Measurements from ENCODE around the gene CORO2A. TPM values are rescaled to one million over a fixed set of nuclear protein-coding genes. Genes with fewer than 3 reads are reported as not detected.
A peak's percentile ranks its signal among the peaks of the same experiment; 100 is the strongest.

CORO2A gene
- total and polyA plus RNA-seq, 2 of the 4 experiments (the other 2 are of a cell fraction), result 1.9 to 2.2 TPM

DNA sequence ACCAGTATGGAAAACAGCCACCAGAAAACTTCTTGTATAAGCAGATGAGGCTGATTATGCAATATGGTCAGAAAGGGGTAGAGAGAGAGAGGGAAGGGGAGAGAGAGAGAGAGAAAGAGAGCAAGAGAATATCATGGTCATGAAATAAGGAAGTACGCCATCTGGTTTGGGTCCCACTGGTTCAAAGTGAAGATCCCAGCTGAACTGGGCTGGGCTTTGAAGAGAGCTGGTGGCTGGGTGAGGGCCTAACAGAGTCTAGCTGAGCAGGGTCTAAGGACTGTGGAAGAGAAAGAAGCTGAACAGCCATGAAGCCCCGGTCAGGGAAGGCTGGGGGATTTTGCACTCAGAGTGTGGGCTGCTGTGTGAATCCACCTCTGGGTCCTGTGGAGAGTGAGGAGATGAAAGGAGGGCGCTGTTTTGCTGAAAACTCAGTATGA lies 88.0 kb downstream of the CORO2A start:
- no peaks in the 10 kb centered on the region for H3K79me1 ChIP-seq (ENCODE audit: low read depth in 1 of 2, low read length in 2 of 2)
- intact Hi-C loops (cut with micrococcal nuclease), result no loop called here
- H3K4me3 ChIP-seq (ENCODE audit: insufficient read depth, low read depth, low read length), result no peak overlapping the region
- WGBS, 2 experiments (ENCODE audit: extremely low coverage in 2 of 2, insufficient read length in 1 of 2), result 100% methylated on average over 1 of the region's 3 CpGs; no CpG with 5 or more reads in 1 of the 2 experiments
- H4K20me1 ChIP-seq (ENCODE audit: insufficient read depth, low read length), result no peaks in the 10 kb centered on the region
- no peak overlapping the region for H3K56ac ChIP-seq (ENCODE audit: extremely low read depth, insufficient read depth, low read length)
- H3K18ac ChIP-seq (ENCODE audit: low read depth, low read length), result no peak overlapping the region
- dilution Hi-C loops (cut with HindIII; ENCODE audit: low sequenced_read_pairs, unreplicated experiment), result no loop called here
- H3K9me1 ChIP-seq (ENCODE audit: insufficient read depth, low read length), result no peaks in the 10 kb centered on the region
- in situ Hi-C loops (cut with MboI; ENCODE audit: low sequenced_read_pairs), result no loop called here
- H2AK9ac ChIP-seq (replicated peaks; ENCODE audit: low read depth, low read length, poor library complexity), result no peak overlapping the region
- ATAC-seq (ENCODE audit: low read depth), result no peak
- no TSS peak for BruUV-seq (replicated peaks)
- H3K9me3 ChIP-seq (ENCODE audit: control insufficient read depth, insufficient read depth, low read length), result 0 out of 2 replicates have a peak, but pooled peaks cover 2% of the 10 kb centered on the region
- peak overlapping the region; percentile 41 for H2AFZ ChIP-seq (replicated peaks; ENCODE audit: low read length, poor library complexity)
- H4K8ac ChIP-seq (ENCODE audit: low read depth in 2 of 2, low read length in 2 of 2), result no peak overlapping the region
- H3K23ac ChIP-seq (ENCODE audit: low read depth, low read length), result no peak overlapping the region
- no peak overlapping the region for H2BK120ac ChIP-seq (ENCODE audit: low read depth, low read length)
- no peak overlapping the region for H3K27ac ChIP-seq (ENCODE audit: insufficient read depth, low read length)
- ChIA-PET CTCF (no interaction called here), POLR2A (ENCODE audit: unreplicated experiment) (no interaction called here)
- no peak overlapping the region for H3K4me2 ChIP-seq (ENCODE audit: low read depth, low read length)
- H3K4ac ChIP-seq (ENCODE audit: low read depth, low read length), result no peak overlapping the region
- H2AK5ac ChIP-seq (ENCODE audit: low read depth, low read length), result no peak overlapping the region
- H4K5ac ChIP-seq (ENCODE audit: low read depth, low read length), result no peak overlapping the region
- no peak overlapping the region for H4K91ac ChIP-seq (ENCODE audit: insufficient read depth, low read depth, low read length)
- no peak overlapping the region for H2BK5ac ChIP-seq (ENCODE audit: low read depth, low read length, poor library complexity, severe bottlenecking)
- DNase-seq, result no peak
- no peaks in the 10 kb centered on the region for H3K4me1 ChIP-seq (ENCODE audit: control insufficient read depth, insufficient read depth, low read length)
- H3K14ac ChIP-seq (replicated peaks; ENCODE audit: low read depth, low read length), result no peak overlapping the region
- no peak overlapping the region for H2BK15ac ChIP-seq (ENCODE audit: low read depth, low read length)
- TF ChIP-seq BHLHE40 (IDR thresholded peaks at IDR 0.05; ENCODE audit: low read depth, low read length) (no peak), MAZ (IDR thresholded peaks at IDR 0.05; ENCODE audit: borderline replicate concordance, low read depth, low read length) (no peak), RFX5 (IDR thresholded peaks at IDR 0.05; ENCODE audit: low read depth, low read length) (no peak), RCOR1 (IDR thresholded peaks at IDR 0.05; ENCODE audit: insufficient replicate concordance, low read length) (no peak), POLR2A (IDR thresholded peaks at IDR 0.05; ENCODE audit: low read depth, low read length) (no peak), MAFK (IDR thresholded peaks at IDR 0.05; ENCODE audit: low read depth, low read length) (no peak), MXI1 (IDR thresholded peaks at IDR 0.05; ENCODE audit: borderline replicate concordance, low read depth, low read length) (no peak), FOS (IDR thresholded peaks at IDR 0.05; ENCODE audit: low read depth, low read length) (no peak), RAD21 (IDR thresholded peaks at IDR 0.05; ENCODE audit: low read length) (no peak), CEBPB (IDR thresholded peaks at IDR 0.05; ENCODE audit: low read depth, low read length) (no peak), NFE2L2 (IDR thresholded peaks at IDR 0.05; ENCODE audit: low read depth, low read length) (no peak), SMC3 (IDR thresholded peaks at IDR 0.05; ENCODE audit: low read depth, low read length) (no peak), CHD1 (IDR thresholded peaks at IDR 0.05; ENCODE audit: low read depth, low read length) (no peak)
- TF ChIP-seq, protein P1, sequence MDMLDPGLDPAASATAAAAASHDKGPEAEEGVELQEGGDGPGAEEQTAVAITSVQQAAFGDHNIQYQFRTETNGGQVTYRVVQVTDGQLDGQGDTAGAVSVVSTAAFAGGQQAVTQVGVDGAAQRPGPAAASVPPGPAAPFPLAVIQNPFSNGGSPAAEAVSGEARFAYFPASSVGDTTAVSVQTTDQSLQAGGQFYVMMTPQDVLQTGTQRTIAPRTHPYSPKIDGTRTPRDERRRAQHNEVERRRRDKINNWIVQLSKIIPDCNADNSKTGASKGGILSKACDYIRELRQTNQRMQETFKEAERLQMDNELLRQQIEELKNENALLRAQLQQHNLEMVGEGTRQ (IDR thresholded peaks at IDR 0.05; ENCODE audit: low read depth, low read length), result no peak
- TF ChIP-seq, protein P2, sequence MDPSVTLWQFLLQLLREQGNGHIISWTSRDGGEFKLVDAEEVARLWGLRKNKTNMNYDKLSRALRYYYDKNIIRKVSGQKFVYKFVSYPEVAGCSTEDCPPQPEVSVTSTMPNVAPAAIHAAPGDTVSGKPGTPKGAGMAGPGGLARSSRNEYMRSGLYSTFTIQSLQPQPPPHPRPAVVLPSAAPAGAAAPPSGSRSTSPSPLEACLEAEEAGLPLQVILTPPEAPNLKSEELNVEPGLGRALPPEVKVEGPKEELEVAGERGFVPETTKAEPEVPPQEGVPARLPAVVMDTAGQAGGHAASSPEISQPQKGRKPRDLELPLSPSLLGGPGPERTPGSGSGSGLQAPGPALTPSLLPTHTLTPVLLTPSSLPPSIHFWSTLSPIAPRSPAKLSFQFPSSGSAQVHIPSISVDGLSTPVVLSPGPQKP (IDR thresholded peaks at IDR 0.05; ENCODE audit: borderline replicate concordance, low read depth, low read length), result no peak
- TF ChIP-seq, protein P3, sequence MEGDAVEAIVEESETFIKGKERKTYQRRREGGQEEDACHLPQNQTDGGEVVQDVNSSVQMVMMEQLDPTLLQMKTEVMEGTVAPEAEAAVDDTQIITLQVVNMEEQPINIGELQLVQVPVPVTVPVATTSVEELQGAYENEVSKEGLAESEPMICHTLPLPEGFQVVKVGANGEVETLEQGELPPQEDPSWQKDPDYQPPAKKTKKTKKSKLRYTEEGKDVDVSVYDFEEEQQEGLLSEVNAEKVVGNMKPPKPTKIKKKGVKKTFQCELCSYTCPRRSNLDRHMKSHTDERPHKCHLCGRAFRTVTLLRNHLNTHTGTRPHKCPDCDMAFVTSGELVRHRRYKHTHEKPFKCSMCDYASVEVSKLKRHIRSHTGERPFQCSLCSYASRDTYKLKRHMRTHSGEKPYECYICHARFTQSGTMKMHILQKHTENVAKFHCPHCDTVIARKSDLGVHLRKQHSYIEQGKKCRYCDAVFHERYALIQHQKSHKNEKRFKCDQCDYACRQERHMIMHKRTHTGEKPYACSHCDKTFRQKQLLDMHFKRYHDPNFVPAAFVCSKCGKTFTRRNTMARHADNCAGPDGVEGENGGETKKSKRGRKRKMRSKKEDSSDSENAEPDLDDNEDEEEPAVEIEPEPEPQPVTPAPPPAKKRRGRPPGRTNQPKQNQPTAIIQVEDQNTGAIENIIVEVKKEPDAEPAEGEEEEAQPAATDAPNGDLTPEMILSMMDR (conservative IDR thresholded peaks at IDR 0.05; ENCODE audit: low read depth, low read length), result no peak
- H3K27me3 ChIP-seq (ENCODE audit: control insufficient read depth, insufficient read depth, low read length), result no peaks in the 10 kb centered on the region
- no peak overlapping the region for H3K9ac ChIP-seq (ENCODE audit: low read depth, low read length)
- no peaks in the 10 kb centered on the region for H3K36me3 ChIP-seq (ENCODE audit: control insufficient read depth, insufficient read depth, low read length)
- no peak overlapping the region for H2BK20ac ChIP-seq (ENCODE audit: low read depth, low read length)

All from IMR-90 (cell line).